A673 (cell line): Measurements from ENCODE around the gene SRSF8. TPM values are rescaled to one million over a fixed set of nuclear protein-coding genes. Genes with fewer than 3 reads are reported as not detected.

Experiments used
- BruUV-seq: library from RNA; stranded (reverse); fragments of 400-500 nt; replicated peaks from 2 replicates; lab custom pipeline; 2021; lab: Mats Ljungman, UMichigan
- CTCF ChIA-PET: fragments of 300-600 bp; sonication (Branson Sonifier 250); formaldehyde crosslinking; loops from one replicate; lab custom pipeline; 2022; ENCODE audit warnings: antibody characterized with exemption; lab: Charles Lee
- POLR2A ChIA-PET: fragments of 300-600 bp; sonication (Branson Sonifier 250); formaldehyde crosslinking; loops from one replicate; lab custom pipeline; 2022; ENCODE audit warnings: antibody characterized with exemption; ENCODE audit not compliant: low non-redundant PET; lab: Charles Lee
- DNase-seq: peaks from one replicate; pipeline ENCODE4 v3.0.0-alpha.2; 2015; ENCODE audit warnings: low spot score
- H3K27ac ChIP-seq: fragments of 200-600 bp; sonication (generic); 2 replicates; pipeline ENCODE4 v1.5.1; 2016; ENCODE audit warnings: mixed run types, low read depth, mild to moderate bottlenecking, mixed read lengths, antibody characterized with exemption, low read length; ENCODE audit not compliant: poor library complexity, severe bottlenecking
- H3K27me3 ChIP-seq: fragments of 200-600 bp; sonication (generic); replicated peaks from 2 replicates; pipeline ENCODE4 v1.6.1; 2017; ENCODE audit warnings: mixed run types, low read depth, mild to moderate bottlenecking, mixed read lengths, antibody characterized with exemption, low read length; ENCODE audit not compliant: insufficient read depth, poor library complexity
- H3K36me3 ChIP-seq: fragments of 200-600 bp; sonication (generic); 2 replicates; pipeline ENCODE4 v1.6.1; 2016; ENCODE audit warnings: mixed run types, mild to moderate bottlenecking, mixed read lengths, antibody characterized with exemption, low read length; ENCODE audit not compliant: insufficient read depth, poor library complexity, severe bottlenecking
- H3K4me1 ChIP-seq: fragments of 200-600 bp; sonication (generic); 2 replicates; pipeline ENCODE4 v1.6.1; 2017; ENCODE audit warnings: mixed run types, mild to moderate bottlenecking, mixed read lengths, antibody characterized with exemption, low read length; ENCODE audit not compliant: insufficient read depth, poor library complexity, severe bottlenecking
- H3K4me3 ChIP-seq: fragments of 200-600 bp; sonication (generic); 2 replicates; pipeline ENCODE4 v1.5.1; 2016; ENCODE audit warnings: low read depth, mixed run types, mild to moderate bottlenecking, mixed read lengths, low read length; ENCODE audit not compliant: poor library complexity, severe bottlenecking
- H3K9me3 ChIP-seq: fragments of 200-600 bp; sonication (generic); 2 replicates; pipeline ENCODE4 v1.6.1; 2016; ENCODE audit warnings: mixed run types, low read depth, mild to moderate bottlenecking, mixed read lengths, antibody characterized with exemption, low read length; ENCODE audit not compliant: poor library complexity, severe bottlenecking
- CTCF ChIP-seq: fragments of 300-800, 200-600 bp; sonication (generic); conservative IDR thresholded peaks from 2 replicates; pipeline ENCODE4 v1.5.1; 2017; ENCODE audit warnings: low read depth, mild to moderate bottlenecking, antibody characterized with exemption, low read length, moderate library complexity, mixed read lengths
- EZH2 ChIP-seq: fragments of 200-600 bp; sonication (generic); IDR thresholded peaks from 2 replicates; pipeline ENCODE4 v1.6.1; 2017; ENCODE audit warnings: borderline replicate concordance, low read depth, mild to moderate bottlenecking, mixed read lengths, antibody characterized with exemption, low read length; ENCODE audit not compliant: poor library complexity, severe bottlenecking
- intact Hi-C: fragments of 100-400 bp; cut with micrococcal nuclease; formaldehyde crosslinking; loops from one replicate; pipeline ENCODE4 v1.10.0; 2022; ENCODE audit not compliant: unreplicated experiment
- total RNA-seq: library from RNA; stranded (reverse); gene quantifications from 2 replicates; pipeline ENCODE4 v1.2.3, GENCODE V29; 2021

The SRSF8 gene
- total RNA-seq, 1 experiment from 2014 or later: 22.5 TPM

- intact Hi-C loops: no loop called here
- Histone ChIP-seq H3K9me3 (no peaks in the 10 kb centered on the region), H3K36me3 (no peaks in the 10 kb centered on the region), H3K4me1 (no peaks in the 10 kb centered on the region), H3K27me3 (no peaks in the 10 kb centered on the region), H3K4me3 (no peak overlapping the region), H3K27ac (no peak overlapping the region)
- DNase-seq: no peak
- TF ChIP-seq EZH2: no peak
- no peak for TF ChIP-seq CTCF
- POLR2A ChIA-PET: no interaction called here
- CTCF ChIA-PET: no interaction called here
- BruUV-seq: no TSS peak
Measured at GRCh38 chr11:95055283-95055897, 11.3 kb upstream of the SRSF8 start.

GRCh38 chr11:95057959-95058358 is 8.8 kb upstream of the SRSF8 start:
- no TSS peak for BruUV-seq
- no peaks in the 10 kb centered on the region for H3K9me3 ChIP-seq
- POLR2A ChIA-PET: no interaction called here

GRCh38 chr11:95058621-95059020 is 8.1 kb upstream of the SRSF8 start:
- peaks cover 8% of the 10 kb centered on the region for H3K27me3 ChIP-seq
- H3K9me3 ChIP-seq: no peaks in the 10 kb centered on the region
- TF ChIP-seq EZH2 (no peak), CTCF (no peak)
- no peak for DNase-seq
- BruUV-seq: no TSS peak
- no peaks in the 10 kb centered on the region for H3K4me1 ChIP-seq
- CTCF ChIA-PET: no interaction called here
- POLR2A ChIA-PET: no interaction called here
- H3K27ac ChIP-seq: no peak overlapping the region
- intact Hi-C loops: no loop called here
- H3K4me3 ChIP-seq: no peak overlapping the region
- no peaks in the 10 kb centered on the region for H3K36me3 ChIP-seq

More at GRCh38 chr11:95057959-95058358, 8.8 kb upstream of the SRSF8 start:
- TF ChIP-seq CTCF (no peak), EZH2 (no peak)
- CTCF ChIA-PET: no interaction called here
- Histone ChIP-seq H3K4me1 (no peaks in the 10 kb centered on the region), H3K4me3 (no peak overlapping the region), H3K36me3 (no peaks in the 10 kb centered on the region), H3K27me3 (peaks cover 8% of the 10 kb centered on the region), H3K27ac (no peak overlapping the region)
- intact Hi-C loops: no loop called here
- no peak for DNase-seq
